Gastroesophageal sphincter (tissue), 3 donors: Measurements from ENCODE around the gene ZNF296.
A peak's percentile ranks its signal among the peaks of the same experiment; 100 is the strongest.

Experiments used
- EP300 ChIP-seq: sonication (generic); formaldehyde crosslinking; IDR thresholded peaks from one replicate; pipeline ENCODE4 v1.6.1; 2017; ENCODE audit warnings: antibody characterized with exemption, mild to moderate bottlenecking
- POLR2A ChIP-seq, 2 donors: fragments of 450-650 bp; IDR thresholded peaks; one replicate each; pipeline ENCODE4 v1.6.1; 2017; ENCODE audit warnings: antibody characterized with exemption in 2 of 2, mild to moderate bottlenecking in 2 of 2, moderate library complexity in 1 of 2
- POLR2AphosphoS5 ChIP-seq: sonication (generic); formaldehyde crosslinking; IDR thresholded peaks from one replicate; pipeline ENCODE4 v1.6.1; 2017; ENCODE audit warnings: antibody characterized with exemption
- TF ChIP-seq, protein P1 (sequence below), 4 experiments: fragments of 200-600 bp in 2 of 4; fragments of 450-650 bp in 2 of 4; sonication (generic) in 1 of 4; IDR thresholded peaks; one replicate each; pipeline ENCODE4 v1.5.1; 2017 to 2019; ENCODE audit warnings: antibody characterized with exemption in 4 of 4, mild to moderate bottlenecking in 2 of 4, moderate library complexity in 2 of 4

DNA sequence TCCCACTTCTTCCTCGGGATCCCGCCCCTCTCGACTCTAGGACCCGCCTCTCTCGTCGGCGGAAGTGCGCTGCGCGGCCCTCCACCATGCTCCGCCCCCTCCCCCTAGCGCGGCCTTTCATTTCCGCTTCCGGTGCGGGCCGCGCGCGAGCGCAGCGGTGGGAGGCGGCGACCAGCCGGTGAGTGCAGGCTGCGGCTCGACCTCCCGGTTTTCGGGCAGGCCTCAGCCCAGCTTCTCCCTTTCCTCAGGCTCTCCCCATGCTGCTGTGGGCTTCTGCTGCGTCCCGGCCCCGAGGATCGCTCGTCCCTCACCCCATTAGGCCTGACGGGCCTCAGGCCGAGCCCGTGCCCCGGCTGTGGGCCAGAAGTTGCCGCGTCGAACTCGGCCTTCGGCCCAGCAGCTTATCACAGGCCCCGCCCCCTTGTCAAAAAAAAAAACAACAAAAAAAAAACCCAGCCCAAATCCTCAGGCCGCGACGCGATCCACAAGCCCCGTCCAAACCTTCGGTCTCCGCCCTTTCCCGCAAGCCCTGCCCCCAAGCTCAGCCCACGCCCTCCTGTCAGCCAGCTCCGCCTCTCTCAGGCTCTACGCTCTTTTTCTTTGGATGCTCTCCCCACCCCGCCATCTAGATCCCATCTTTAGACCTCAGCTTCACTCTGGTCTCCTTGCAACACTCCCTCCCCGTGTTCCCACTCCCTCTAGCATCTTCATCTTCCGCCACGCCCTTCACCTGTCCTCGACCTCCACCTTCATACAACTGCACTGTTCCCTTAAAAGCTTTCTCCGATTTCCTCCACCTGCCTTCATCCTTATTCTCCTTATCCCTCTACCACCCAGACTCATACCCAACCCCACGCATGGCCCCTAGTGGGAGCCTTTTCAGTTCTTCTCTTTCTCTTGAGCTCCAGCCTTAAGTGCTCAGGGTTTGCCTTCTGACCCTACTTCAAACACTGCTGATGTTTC is 37.1 kb downstream of the ZNF296 start, which contains the start of gene CLASRP:
- TF ChIP-seq, protein P1, sequence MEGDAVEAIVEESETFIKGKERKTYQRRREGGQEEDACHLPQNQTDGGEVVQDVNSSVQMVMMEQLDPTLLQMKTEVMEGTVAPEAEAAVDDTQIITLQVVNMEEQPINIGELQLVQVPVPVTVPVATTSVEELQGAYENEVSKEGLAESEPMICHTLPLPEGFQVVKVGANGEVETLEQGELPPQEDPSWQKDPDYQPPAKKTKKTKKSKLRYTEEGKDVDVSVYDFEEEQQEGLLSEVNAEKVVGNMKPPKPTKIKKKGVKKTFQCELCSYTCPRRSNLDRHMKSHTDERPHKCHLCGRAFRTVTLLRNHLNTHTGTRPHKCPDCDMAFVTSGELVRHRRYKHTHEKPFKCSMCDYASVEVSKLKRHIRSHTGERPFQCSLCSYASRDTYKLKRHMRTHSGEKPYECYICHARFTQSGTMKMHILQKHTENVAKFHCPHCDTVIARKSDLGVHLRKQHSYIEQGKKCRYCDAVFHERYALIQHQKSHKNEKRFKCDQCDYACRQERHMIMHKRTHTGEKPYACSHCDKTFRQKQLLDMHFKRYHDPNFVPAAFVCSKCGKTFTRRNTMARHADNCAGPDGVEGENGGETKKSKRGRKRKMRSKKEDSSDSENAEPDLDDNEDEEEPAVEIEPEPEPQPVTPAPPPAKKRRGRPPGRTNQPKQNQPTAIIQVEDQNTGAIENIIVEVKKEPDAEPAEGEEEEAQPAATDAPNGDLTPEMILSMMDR (IDR thresholded peaks at IDR 0.05) = peak in 1 of 4 experiments; percentile 12
- TF ChIP-seq POLR2A (IDR thresholded peaks at IDR 0.05) (peak; percentile 89 to 91), POLR2AphosphoS5 (peak; percentile 96), EP300 (no peak)
